Vagina (tissue), 2 donors: ENCODE measurements around the gene LAMB3. TPM values are rescaled to one million over a fixed set of nuclear protein-coding genes. Genes with fewer than 3 reads are reported as not detected.

Experiments
- DNase-seq, 2 donors: peaks; one replicate each; pipeline ENCODE4 v3.0.0-alpha.2; 2017; ENCODE audit errors: extremely low spot score in 2 of 2
- H3K27ac ChIP-seq: fragments of 200-600 bp; sonication (generic); one replicate; pipeline ENCODE4 v1.5.1; 2019
- H3K27me3 ChIP-seq: fragments of 200-600 bp; sonication (generic); one replicate; pipeline ENCODE4 v1.5.1; 2019
- H3K36me3 ChIP-seq, 2 donors: fragments of 200-600 bp; sonication (generic); one replicate each; pipeline ENCODE4 v1.5.1; 2017 to 2019
- H3K4me1 ChIP-seq: fragments of 200-600 bp; sonication (generic); one replicate; pipeline ENCODE4 v1.5.1; 2019
- H3K4me3 ChIP-seq, 2 donors: fragments of 200-600 bp; sonication (generic); 1 replicate in 1 of 2; 2 replicates in 1 of 2; pipeline ENCODE4 v1.5.1; 2016 to 2019
- H3K9me3 ChIP-seq: fragments of 200-600 bp; sonication (generic); one replicate; pipeline ENCODE4 v1.5.1; 2019
- POLR2A ChIP-seq, 2 donors: fragments of 450-650 bp; IDR thresholded peaks; one replicate each; pipeline ENCODE4 v1.6.1; 2017; ENCODE audit warnings: antibody characterized with exemption in 2 of 2, mild to moderate bottlenecking in 2 of 2, moderate library complexity in 2 of 2
- POLR2AphosphoS5 ChIP-seq, 2 donors: sonication (generic); formaldehyde crosslinking; IDR thresholded peaks; one replicate each; pipeline ENCODE4 v1.9.0; 2017; ENCODE audit warnings: antibody characterized with exemption in 2 of 2, mild to moderate bottlenecking in 2 of 2, low read depth in 1 of 2; ENCODE audit not compliant: insufficient read depth in 1 of 2
- intact Hi-C: fragments of 100-400 bp; cut with DNase I; formaldehyde crosslinking; loops from one replicate; pipeline ENCODE4 v1.15.1; 2023
- microRNA-seq: library from miRNA; unstranded; fragments of <30 nt; microRNA quantifications from one replicate; pipeline ENCODE4, GENCODE V29; 2017; ENCODE audit warnings: borderline number of aligned reads, borderline replicate concordance
- total RNA-seq: library from RNA; depleted of rRNA; stranded (reverse); fragments of >200 nt; gene quantifications from one replicate; pipeline ENCODE4 v1.2.3, GENCODE V29; 2016
- TF ChIP-seq, protein P1 (sequence below), 3 experiments: fragments of 450-650 bp in 2 of 3; fragments of 200-600 bp in 1 of 3; sonication (generic) in 1 of 3; IDR thresholded peaks; one replicate each; pipeline ENCODE4 v1.5.1; 2017 to 2019; ENCODE audit warnings: antibody characterized with exemption in 3 of 3, mild to moderate bottlenecking in 2 of 3, moderate library complexity in 2 of 3

LAMB3 gene
- total RNA-seq, 1 donor from 2014 or later: 68.8 TPM

DNA sequence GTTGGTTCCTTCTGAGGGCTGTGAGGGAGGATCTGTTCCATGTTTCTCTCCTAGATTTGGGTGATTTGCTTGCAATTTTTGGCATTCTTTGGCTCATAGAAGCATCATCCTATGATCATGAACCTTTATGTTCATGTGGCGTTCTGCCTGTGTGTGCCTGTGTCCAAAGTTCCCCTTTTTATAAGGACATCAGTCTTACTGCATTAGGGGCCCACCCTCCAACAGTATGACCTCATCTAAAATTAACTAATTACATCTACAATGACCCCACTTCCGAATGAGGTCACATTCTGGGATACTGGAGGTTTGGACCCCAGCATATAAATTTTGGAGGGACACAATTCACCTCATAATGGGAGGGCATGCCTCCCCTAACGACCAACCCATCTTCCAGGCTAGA lies 81.5 kb downstream of the LAMB3 start:
- TF ChIP-seq, protein P1, sequence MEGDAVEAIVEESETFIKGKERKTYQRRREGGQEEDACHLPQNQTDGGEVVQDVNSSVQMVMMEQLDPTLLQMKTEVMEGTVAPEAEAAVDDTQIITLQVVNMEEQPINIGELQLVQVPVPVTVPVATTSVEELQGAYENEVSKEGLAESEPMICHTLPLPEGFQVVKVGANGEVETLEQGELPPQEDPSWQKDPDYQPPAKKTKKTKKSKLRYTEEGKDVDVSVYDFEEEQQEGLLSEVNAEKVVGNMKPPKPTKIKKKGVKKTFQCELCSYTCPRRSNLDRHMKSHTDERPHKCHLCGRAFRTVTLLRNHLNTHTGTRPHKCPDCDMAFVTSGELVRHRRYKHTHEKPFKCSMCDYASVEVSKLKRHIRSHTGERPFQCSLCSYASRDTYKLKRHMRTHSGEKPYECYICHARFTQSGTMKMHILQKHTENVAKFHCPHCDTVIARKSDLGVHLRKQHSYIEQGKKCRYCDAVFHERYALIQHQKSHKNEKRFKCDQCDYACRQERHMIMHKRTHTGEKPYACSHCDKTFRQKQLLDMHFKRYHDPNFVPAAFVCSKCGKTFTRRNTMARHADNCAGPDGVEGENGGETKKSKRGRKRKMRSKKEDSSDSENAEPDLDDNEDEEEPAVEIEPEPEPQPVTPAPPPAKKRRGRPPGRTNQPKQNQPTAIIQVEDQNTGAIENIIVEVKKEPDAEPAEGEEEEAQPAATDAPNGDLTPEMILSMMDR (IDR thresholded peaks at IDR 0.05): no peak
- TF ChIP-seq POLR2AphosphoS5 (IDR thresholded peaks at IDR 0.05; ENCODE audit: insufficient read depth in 1 of 2, low read depth in 1 of 2) (no peak), POLR2A (IDR thresholded peaks at IDR 0.05) (no peak)
- no peak for DNase-seq
- Histone ChIP-seq H3K36me3 (no peaks in the 10 kb centered on the region), H3K27ac (no peak overlapping the region), H3K27me3 (no peaks in the 10 kb centered on the region), H3K4me3 (no peak overlapping the region), H3K9me3 (no peaks in the 10 kb centered on the region), H3K4me1 (peaks cover 6% of the 10 kb centered on the region)
- intact Hi-C loops: no loop called here

GRCh38 chr1:209569455-209570207 lies 82.6 kb downstream of the LAMB3 start:
- DNase-seq: no peak
- intact Hi-C loops: no loop called here
- H3K4me3 ChIP-seq: no peak overlapping the region
- H3K9me3 ChIP-seq: no peaks in the 10 kb centered on the region
- no peaks in the 10 kb centered on the region for H3K36me3 ChIP-seq
- peaks cover 6% of the 10 kb centered on the region for H3K4me1 ChIP-seq
- TF ChIP-seq, protein P1 (IDR thresholded peaks at IDR 0.05): peak; percentile 36 to 67 (median 66)
- TF ChIP-seq POLR2A (IDR thresholded peaks at IDR 0.05) (no peak), POLR2AphosphoS5 (IDR thresholded peaks at IDR 0.05; ENCODE audit: insufficient read depth in 1 of 2, low read depth in 1 of 2) (peak in 1 of 2 donors; percentile 19)
- no peaks in the 10 kb centered on the region for H3K27me3 ChIP-seq
- H3K27ac ChIP-seq: no peak overlapping the region

DNA sequence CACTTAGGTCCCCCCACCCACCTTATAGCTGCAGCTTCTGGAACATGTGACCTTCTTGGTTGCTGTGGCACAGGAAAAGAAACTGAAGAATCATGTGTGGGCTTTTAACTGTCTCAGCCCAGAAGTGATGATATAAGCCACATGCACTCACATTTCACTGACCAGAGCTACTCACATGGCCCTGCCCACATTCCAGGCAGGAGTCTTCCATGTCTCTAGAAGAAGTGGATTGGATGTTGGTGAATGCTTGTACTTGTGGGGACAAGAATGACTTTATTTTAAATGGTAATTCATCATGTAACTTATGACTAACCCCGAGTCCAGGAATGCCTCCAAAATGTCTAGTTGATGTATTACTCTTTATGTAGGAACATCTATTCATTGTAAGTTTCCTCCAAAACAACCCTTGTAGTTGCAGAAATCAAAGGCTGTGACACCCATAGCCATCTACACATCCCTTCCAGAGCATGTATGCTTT lies 84.5 kb downstream of the LAMB3 start:
- Histone ChIP-seq H3K36me3 (no peaks in the 10 kb centered on the region), H3K9me3 (no peaks in the 10 kb centered on the region), H3K27me3 (no peaks in the 10 kb centered on the region), H3K4me1 (peaks cover 6% of the 10 kb centered on the region), H3K4me3 (peak overlapping the region in 1 of 2 donors; percentile 26), H3K27ac (peak overlapping the region; percentile 69)
- intact Hi-C loops: no loop called here
- no peak for DNase-seq
- TF ChIP-seq POLR2AphosphoS5 (IDR thresholded peaks at IDR 0.05; ENCODE audit: insufficient read depth in 1 of 2, low read depth in 1 of 2) (peak in 1 of 2 donors; percentile 81), POLR2A (IDR thresholded peaks at IDR 0.05) (no peak)
- TF ChIP-seq, protein P1 (IDR thresholded peaks at IDR 0.05): no peak

DNA sequence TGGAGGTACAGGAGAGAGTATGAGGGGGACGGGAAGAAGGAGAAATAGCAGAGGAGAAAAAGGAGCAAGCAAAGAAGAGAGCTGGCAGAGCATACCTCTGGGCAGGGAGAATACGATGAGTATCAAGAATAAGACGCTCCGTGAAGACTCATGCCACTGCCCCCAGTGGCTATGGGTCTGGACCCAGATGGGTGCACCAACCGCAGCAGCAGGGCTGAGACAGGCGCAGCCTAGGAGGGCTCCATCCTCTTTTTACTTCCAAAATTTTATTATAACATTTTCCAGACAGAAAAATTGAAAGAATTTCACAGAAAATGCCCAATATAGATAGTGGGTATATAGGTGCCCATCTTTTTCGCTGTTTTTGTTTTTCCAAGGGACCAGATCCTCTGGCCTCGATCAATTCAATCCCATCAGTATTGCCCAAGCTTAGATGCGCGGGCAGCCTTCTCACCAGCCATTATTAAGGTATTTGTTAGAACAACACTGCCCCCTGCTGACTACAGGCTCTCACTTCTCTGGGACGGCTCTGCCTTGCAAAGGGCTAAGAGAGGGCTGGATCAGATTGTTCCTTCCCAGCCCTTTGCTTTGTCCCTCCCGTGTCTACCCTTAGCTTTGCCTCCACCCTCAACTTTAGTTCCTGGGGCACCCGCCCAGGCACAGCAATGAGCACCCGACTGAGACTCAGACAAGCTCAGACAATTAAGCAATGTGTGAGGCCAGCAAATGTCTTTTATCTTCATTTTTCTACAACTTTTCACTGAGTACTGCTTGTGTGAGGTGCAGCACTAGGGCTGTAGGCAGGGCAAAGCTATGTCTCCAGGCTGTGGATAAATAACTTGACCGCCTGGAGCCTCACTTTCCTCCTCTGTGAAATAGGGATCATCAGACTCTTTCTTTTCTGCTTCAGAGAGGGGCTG lies 86.2 kb downstream of the LAMB3 start:
- no peaks in the 10 kb centered on the region for H3K9me3 ChIP-seq
- intact Hi-C loops: no loop called here
- no peak for TF ChIP-seq POLR2A (IDR thresholded peaks at IDR 0.05)
- TF ChIP-seq POLR2AphosphoS5 (IDR thresholded peaks at IDR 0.05; ENCODE audit: insufficient read depth in 1 of 2, low read depth in 1 of 2): peak in 1 of 2 donors; percentile 65
- TF ChIP-seq, protein P1 (IDR thresholded peaks at IDR 0.05): peak; percentile 25 to 52 (median 50)

More for the DNA sequence above, 86.2 kb downstream of the LAMB3 start:
- DNase-seq: no peak
- peak overlapping the region; percentile 69 for H3K27ac ChIP-seq
- no peaks in the 10 kb centered on the region for H3K36me3 ChIP-seq
- peak overlapping the region in 1 of 2 donors; percentile 26 for H3K4me3 ChIP-seq
- H3K27me3 ChIP-seq: no peaks in the 10 kb centered on the region
- peaks cover 6% of the 10 kb centered on the region for H3K4me1 ChIP-seq

Small RNAs within 50 kb of the gene (microRNA-seq; reads per million reads assigned to microRNA genes)
- not detected for gene MIR4260

Other genes starting within 250 kb of the LAMB3 start
- not detected for gene CAMK1G, start 68.7 kb downstream of the LAMB3 start, total RNA-seq
- gene G0S2, start 23.0 kb upstream of the LAMB3 start, total RNA-seq: 187 TPM
- 18.7 TPM for gene HSD11B1, start 52.4 kb upstream of the LAMB3 start, total RNA-seq
- 7.1 TPM for gene TRAF3IP3, start 103.6 kb upstream of the LAMB3 start, total RNA-seq
- gene C1orf74, start 132.1 kb upstream of the LAMB3 start, total RNA-seq: 2.0 TPM
- gene IRF6, start 153.7 kb upstream of the LAMB3 start, total RNA-seq: 83.5 TPM
- gene UTP25, start 175.5 kb upstream of the LAMB3 start, total RNA-seq: 5.9 TPM